Measurements from ENCODE around the gene STOX2.

- no peak for TF ChIP-seq YY1 (IDR thresholded peaks at IDR 0.05; ENCODE audit: low read depth)
- no peak for TF ChIP-seq TAF1 (IDR thresholded peaks at IDR 0.05; ENCODE audit: low read depth)
- TF ChIP-seq MAX (IDR thresholded peaks at IDR 0.05), result no peak
- TF ChIP-seq NFIC (IDR thresholded peaks at IDR 0.05), result no peak
- no peak for TF ChIP-seq TCF12 (IDR thresholded peaks at IDR 0.05; ENCODE audit: low read depth)
- no peak for TF ChIP-seq REST (IDR thresholded peaks at IDR 0.05; ENCODE audit: low read depth)
- no peak for TF ChIP-seq CEBPB (IDR thresholded peaks at IDR 0.05)
- TF ChIP-seq EP300 (IDR thresholded peaks at IDR 0.05; ENCODE audit: borderline replicate concordance), result no peak
- no peak for TF ChIP-seq TEAD4 (IDR thresholded peaks at IDR 0.05)
Measured at GRCh38 chr4:183945741-183946140, 40.6 kb downstream of the STOX2 start.

Data from Ishikawa (cell line).